Panc1 (cell line): ENCODE measurements around the gene CIB1. TPM values are rescaled to one million over a fixed set of nuclear protein-coding genes. Genes with fewer than 3 reads are reported as not detected.
A peak's percentile ranks its signal among the peaks of the same experiment; 100 is the strongest.

Source experiments
- ATAC-seq: fragments of 200-7000 bp; cut with Tn5 transposase; 2 replicates; pipeline ENCODE4 v1.9.1; 2020; ENCODE audit warnings: mild to moderate bottlenecking, moderate library complexity
- BruUV-seq: library from RNA; stranded (reverse); fragments of 400-500 nt; replicated peaks from 2 replicates; lab custom pipeline; 2021; lab: Mats Ljungman, UMichigan
- CTCF ChIA-PET: fragments of 300-600 bp; sonication (Branson Sonifier 250); formaldehyde crosslinking; loops from one replicate; lab custom pipeline; 2022; ENCODE audit warnings: antibody characterized with exemption; lab: Charles Lee
- POLR2A ChIA-PET: fragments of 300-600 bp; sonication (Branson Sonifier 250); formaldehyde crosslinking; loops from one replicate; lab custom pipeline; 2022; ENCODE audit warnings: antibody characterized with exemption; lab: Charles Lee
- DNase-seq: peaks from one replicate; pipeline ENCODE4 v3.0.0-alpha.2; 2010; ENCODE audit warnings: low read depth, low spot score
- H3K27ac ChIP-seq: 2 replicates; pipeline ENCODE4 v1.5.1; 2011; ENCODE audit warnings: mild to moderate bottlenecking, low read length, inconsistent platforms
- H3K27me3 ChIP-seq: fragments of 200-500 bp; sonication (Bioruptor generic); 2 replicates; pipeline ENCODE4 v1.6.0; 2014; ENCODE audit warnings: low read length, inconsistent platforms; ENCODE audit not compliant: control insufficient read depth, insufficient read depth
- H3K36me3 ChIP-seq: fragments of 200-500 bp; sonication (Bioruptor generic); 2 replicates; pipeline ENCODE4 v1.5.1; 2014; ENCODE audit warnings: inconsistent platforms, mild to moderate bottlenecking, low read length, moderate library complexity; ENCODE audit not compliant: control insufficient read depth, insufficient read depth
- H3K4me1 ChIP-seq: 2 replicates; pipeline ENCODE4 v1.5.1; 2011; ENCODE audit warnings: inconsistent platforms, mild to moderate bottlenecking, low read length, moderate library complexity; ENCODE audit not compliant: control insufficient read depth, insufficient read depth
- H3K4me3 ChIP-seq, 2 experiments: 2 replicates each; pipeline ENCODE4 v1.5.1; 2011 to 2012; ENCODE audit warnings: low read depth in 2 of 2, low read length in 2 of 2, mild to moderate bottlenecking in 2 of 2, inconsistent platforms in 1 of 2, moderate library complexity in 1 of 2
- H3K9me3 ChIP-seq: fragments of 200-500 bp; sonication (Bioruptor generic); 2 replicates; pipeline ENCODE4 v1.5.1; 2014; ENCODE audit warnings: low read depth, mild to moderate bottlenecking, inconsistent platforms, low read length, moderate library complexity; ENCODE audit not compliant: control insufficient read depth, insufficient read depth
- POLR2AphosphoS5 ChIP-seq: IDR thresholded peaks from 2 replicates; pipeline ENCODE4 v1.6.1; 2012; ENCODE audit warnings: mild to moderate bottlenecking, low read depth, low read length, moderate library complexity
- SIN3A ChIP-seq: IDR thresholded peaks from 2 replicates; pipeline ENCODE4 v1.6.1; 2012; ENCODE audit warnings: low read depth, mild to moderate bottlenecking, low read length, moderate library complexity, borderline replicate concordance; ENCODE audit not compliant: insufficient read depth
- TCF7L2 ChIP-seq: IDR thresholded peaks from 2 replicates; pipeline ENCODE4 v1.6.1; 2011; ENCODE audit warnings: mild to moderate bottlenecking, low read depth, low read length, inconsistent platforms
- in situ Hi-C: cut with HindIII; loops from 2 replicates; pipeline ENCODE4 v1.10.0; 2016; ENCODE audit warnings: low sequenced_read_pairs, low pct_unique_long_range_greater_than_20kb
- intact Hi-C: fragments of 100-400 bp; cut with micrococcal nuclease; formaldehyde crosslinking; loops from one replicate; pipeline ENCODE4 v1.10.0; 2022; ENCODE audit not compliant: unreplicated experiment
- total RNA-seq: library from RNA; stranded (reverse); gene quantifications from one replicate; pipeline ENCODE4 v1.2.1, GENCODE V29; 2021; ENCODE audit not compliant: unreplicated experiment
- TF ChIP-seq, protein P1 (sequence below), 2 experiments: IDR thresholded peaks; 2 replicates each; pipeline ENCODE4 v1.6.1; 2011 to 2012; ENCODE audit warnings: low read depth in 2 of 2, control low read depth in 1 of 2, low read length in 1 of 2, mild to moderate bottlenecking in 1 of 2, moderate library complexity in 1 of 2; ENCODE audit not compliant: insufficient read depth in 1 of 2
- TF ChIP-seq, protein P2 (sequence below): fragments of 450-650 bp; IDR thresholded peaks from 2 replicates; pipeline ENCODE4 v1.5.1; 2017; ENCODE audit warnings: mild to moderate bottlenecking

The CIB1 gene
- total RNA-seq, 1 experiment from 2014 or later: 193 TPM

DNA sequence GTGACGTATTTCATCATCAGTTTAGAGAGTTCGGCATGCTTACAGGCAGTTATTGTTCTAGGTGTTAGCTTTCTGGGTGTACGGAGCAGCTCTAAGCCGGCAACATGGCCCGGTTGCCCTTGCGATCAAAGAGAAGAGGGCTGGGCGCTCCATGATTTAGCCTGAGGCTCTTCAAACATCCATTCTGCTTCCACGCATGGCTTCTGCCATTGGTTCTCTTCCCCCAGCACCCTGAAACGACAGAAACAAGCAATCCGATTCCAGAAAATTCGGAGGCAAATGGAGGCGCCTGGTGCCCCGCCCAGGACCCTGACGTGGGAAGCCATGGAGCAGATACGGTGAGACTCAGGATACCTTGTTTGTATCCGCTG is 32.3 kb upstream of the CIB1 start:
- DNase-seq: peak; percentile 20
- ChIA-PET CTCF (no interaction called here), POLR2A (interaction anchor here (0.6 to 1.2 kb wide), 5 partner anchors 28 to 1022 kb away, joined by 3 to 10 read pairs (median 4); partner anchors contain the start of genes CIB1 and FANCI)
- Histone ChIP-seq H3K27ac (peak overlapping the region; percentile 91), H3K4me1 (peaks cover 26% of the 10 kb centered on the region), H3K27me3 (no peaks in the 10 kb centered on the region), H3K36me3 (peaks cover 11% of the 10 kb centered on the region), H3K9me3 (no peaks in the 10 kb centered on the region), H3K4me3 (peak overlapping the region; percentile 78 to 81)
- in situ Hi-C loops: no loop called here
- intact Hi-C loops: no loop called here
- peak; percentile 53 for ATAC-seq
- TF ChIP-seq SIN3A: no peak
- TF ChIP-seq TCF7L2: peak; percentile 40; the same call in 1 of the 2 replicates
- BruUV-seq: no TSS peak

DNA sequence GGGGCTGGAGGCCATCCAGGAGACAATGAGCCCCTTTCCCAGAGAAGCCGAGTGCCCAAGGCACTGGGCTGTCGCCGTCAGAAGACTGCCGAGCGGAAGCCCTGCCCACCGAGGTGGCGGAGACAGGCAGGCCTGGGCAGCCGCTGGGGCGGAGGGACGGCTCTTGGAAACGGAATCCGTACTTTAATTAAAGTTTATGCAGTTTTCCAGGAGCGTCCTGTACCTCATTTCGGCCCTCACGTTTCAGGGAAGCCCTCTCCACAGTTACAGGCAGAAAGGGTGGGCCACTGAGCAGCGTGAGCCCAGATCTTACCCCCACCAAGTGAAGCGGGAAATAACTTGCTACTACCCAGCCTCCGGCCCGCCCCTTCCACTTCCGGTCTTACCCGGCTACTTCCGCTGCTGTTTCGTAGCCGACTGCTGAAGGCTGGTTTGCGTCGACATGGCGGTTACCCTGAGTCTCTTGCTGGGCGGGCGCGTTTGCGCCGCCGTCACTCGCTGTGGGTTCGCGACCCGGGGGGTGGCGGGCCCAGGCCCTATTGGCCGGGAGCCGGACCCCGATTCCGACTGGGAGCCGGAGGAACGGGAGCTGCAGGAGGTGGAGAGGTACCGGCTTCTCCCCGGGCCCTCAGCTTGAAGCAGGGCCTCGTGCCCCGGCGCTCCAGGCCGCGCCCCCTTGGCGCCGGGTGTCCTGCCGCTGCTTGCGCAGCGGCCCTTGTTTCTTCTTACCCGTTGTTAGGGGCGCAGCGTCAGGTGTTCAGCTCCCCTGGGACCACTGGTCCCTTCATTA is 31.7 kb upstream of the CIB1 start, which contains the start of gene NGRN:
Gene NGRN (plus strand): TSS at position 402 of the 790 bp plus-strand sequence. CDS start 41 bp downstream, at position 443.
- peak; percentile 99 for TF ChIP-seq POLR2AphosphoS5
- TF ChIP-seq, protein P1, sequence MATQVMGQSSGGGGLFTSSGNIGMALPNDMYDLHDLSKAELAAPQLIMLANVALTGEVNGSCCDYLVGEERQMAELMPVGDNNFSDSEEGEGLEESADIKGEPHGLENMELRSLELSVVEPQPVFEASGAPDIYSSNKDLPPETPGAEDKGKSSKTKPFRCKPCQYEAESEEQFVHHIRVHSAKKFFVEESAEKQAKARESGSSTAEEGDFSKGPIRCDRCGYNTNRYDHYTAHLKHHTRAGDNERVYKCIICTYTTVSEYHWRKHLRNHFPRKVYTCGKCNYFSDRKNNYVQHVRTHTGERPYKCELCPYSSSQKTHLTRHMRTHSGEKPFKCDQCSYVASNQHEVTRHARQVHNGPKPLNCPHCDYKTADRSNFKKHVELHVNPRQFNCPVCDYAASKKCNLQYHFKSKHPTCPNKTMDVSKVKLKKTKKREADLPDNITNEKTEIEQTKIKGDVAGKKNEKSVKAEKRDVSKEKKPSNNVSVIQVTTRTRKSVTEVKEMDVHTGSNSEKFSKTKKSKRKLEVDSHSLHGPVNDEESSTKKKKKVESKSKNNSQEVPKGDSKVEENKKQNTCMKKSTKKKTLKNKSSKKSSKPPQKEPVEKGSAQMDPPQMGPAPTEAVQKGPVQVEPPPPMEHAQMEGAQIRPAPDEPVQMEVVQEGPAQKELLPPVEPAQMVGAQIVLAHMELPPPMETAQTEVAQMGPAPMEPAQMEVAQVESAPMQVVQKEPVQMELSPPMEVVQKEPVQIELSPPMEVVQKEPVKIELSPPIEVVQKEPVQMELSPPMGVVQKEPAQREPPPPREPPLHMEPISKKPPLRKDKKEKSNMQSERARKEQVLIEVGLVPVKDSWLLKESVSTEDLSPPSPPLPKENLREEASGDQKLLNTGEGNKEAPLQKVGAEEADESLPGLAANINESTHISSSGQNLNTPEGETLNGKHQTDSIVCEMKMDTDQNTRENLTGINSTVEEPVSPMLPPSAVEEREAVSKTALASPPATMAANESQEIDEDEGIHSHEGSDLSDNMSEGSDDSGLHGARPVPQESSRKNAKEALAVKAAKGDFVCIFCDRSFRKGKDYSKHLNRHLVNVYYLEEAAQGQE (IDR thresholded peaks at IDR 0.05; ENCODE audit: insufficient read depth in 1 of 2, low read depth in 2 of 2, low read length in 1 of 2): peak in 1 of 2 experiments; percentile 17; a peak in 1 of 4 replicates
- TF ChIP-seq TCF7L2: peak; percentile 53
- TF ChIP-seq, protein P2, sequence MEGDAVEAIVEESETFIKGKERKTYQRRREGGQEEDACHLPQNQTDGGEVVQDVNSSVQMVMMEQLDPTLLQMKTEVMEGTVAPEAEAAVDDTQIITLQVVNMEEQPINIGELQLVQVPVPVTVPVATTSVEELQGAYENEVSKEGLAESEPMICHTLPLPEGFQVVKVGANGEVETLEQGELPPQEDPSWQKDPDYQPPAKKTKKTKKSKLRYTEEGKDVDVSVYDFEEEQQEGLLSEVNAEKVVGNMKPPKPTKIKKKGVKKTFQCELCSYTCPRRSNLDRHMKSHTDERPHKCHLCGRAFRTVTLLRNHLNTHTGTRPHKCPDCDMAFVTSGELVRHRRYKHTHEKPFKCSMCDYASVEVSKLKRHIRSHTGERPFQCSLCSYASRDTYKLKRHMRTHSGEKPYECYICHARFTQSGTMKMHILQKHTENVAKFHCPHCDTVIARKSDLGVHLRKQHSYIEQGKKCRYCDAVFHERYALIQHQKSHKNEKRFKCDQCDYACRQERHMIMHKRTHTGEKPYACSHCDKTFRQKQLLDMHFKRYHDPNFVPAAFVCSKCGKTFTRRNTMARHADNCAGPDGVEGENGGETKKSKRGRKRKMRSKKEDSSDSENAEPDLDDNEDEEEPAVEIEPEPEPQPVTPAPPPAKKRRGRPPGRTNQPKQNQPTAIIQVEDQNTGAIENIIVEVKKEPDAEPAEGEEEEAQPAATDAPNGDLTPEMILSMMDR: no peak
- peak; percentile 94; the same call in 1 of the 2 replicates for TF ChIP-seq SIN3A
- Histone ChIP-seq H3K27me3 (no peaks in the 10 kb centered on the region), H3K36me3 (peaks cover 10% of the 10 kb centered on the region), H3K4me1 (peaks cover 26% of the 10 kb centered on the region), H3K4me3 (peak within 1 kb of the TSS; percentile 78 to 81), H3K27ac (peak within 1 kb of the TSS; percentile 91), H3K9me3 (no peaks in the 10 kb centered on the region)
- ChIA-PET CTCF (no interaction called here), POLR2A (interaction anchor here (0.6 to 1.2 kb wide), 4 partner anchors 27 to 1022 kb away, joined by 4 to 10 read pairs (median 5); partner anchors contain the start of genes CIB1 and FANCI)
- BruUV-seq: no TSS peak
- in situ Hi-C loops (no loop called here), intact Hi-C loops (no loop called here)
- ATAC-seq: peak; percentile 97
- peak; percentile 75 for DNase-seq

DNA sequence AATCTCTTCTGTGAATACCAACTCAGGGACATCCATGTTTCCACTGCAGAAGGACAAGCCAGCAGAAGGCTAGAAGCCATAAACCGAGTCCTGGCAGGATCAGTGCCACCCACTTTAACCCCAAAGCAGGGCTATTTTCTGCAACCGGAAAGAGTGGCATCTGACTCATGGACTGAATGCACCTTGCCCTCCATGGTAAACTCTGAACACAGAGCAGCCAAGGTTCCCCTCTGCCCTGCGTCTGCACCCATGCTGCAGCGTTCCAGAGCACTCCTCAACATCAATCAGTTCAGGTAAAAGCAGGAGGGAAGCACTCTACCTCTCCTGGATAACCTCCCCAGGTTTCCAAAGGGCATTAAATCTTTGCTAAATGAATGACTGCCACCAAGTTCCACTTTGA is 30.9 kb upstream of the CIB1 start:
- ChIA-PET CTCF (no interaction called here), POLR2A (no interaction called here)
- Histone ChIP-seq H3K9me3 (no peaks in the 10 kb centered on the region), H3K27ac (peak overlapping the region; percentile 91), H3K4me1 (peaks cover 26% of the 10 kb centered on the region), H3K36me3 (peaks cover 5% of the 10 kb centered on the region), H3K27me3 (no peaks in the 10 kb centered on the region), H3K4me3 (peak overlapping the region; percentile 78 to 81)
- intact Hi-C loops: no loop called here
- BruUV-seq: no TSS peak
- DNase-seq (peak; percentile 17), ATAC-seq (no peak)
- in situ Hi-C loops: no loop called here
- no peak for TF ChIP-seq SIN3A
- TF ChIP-seq TCF7L2: no peak
- TF ChIP-seq, protein P1 (IDR thresholded peaks at IDR 0.05; ENCODE audit: insufficient read depth in 1 of 2, low read depth in 2 of 2, low read length in 1 of 2): no peak
- TF ChIP-seq, protein P2: no peak
- TF ChIP-seq POLR2AphosphoS5: no peak
